Activated T-cell treated with anti-CD3 and anti-CD28 coated beads for 4 hours (primary cell): ENCODE data around the gene DPPA4.
"Not testable (repeated sequence)": the region's sequence is repeated elsewhere in the genome, so short reads cannot be mapped to it uniquely, and the experiment has no call there.

ENCODE experiments used
- DNase-seq: peaks from one replicate; pipeline ENCODE4 v3.0.0-alpha.2; 2020

Gene DPPA4

GRCh38 chr3:109337393-109337792 is at the start of gene DPPA4:
Gene DPPA4 (minus strand): TSS chr3:109337546. CDS start chr3:109337517, 29 bp downstream.
- no peak for DNase-seq

DNA sequence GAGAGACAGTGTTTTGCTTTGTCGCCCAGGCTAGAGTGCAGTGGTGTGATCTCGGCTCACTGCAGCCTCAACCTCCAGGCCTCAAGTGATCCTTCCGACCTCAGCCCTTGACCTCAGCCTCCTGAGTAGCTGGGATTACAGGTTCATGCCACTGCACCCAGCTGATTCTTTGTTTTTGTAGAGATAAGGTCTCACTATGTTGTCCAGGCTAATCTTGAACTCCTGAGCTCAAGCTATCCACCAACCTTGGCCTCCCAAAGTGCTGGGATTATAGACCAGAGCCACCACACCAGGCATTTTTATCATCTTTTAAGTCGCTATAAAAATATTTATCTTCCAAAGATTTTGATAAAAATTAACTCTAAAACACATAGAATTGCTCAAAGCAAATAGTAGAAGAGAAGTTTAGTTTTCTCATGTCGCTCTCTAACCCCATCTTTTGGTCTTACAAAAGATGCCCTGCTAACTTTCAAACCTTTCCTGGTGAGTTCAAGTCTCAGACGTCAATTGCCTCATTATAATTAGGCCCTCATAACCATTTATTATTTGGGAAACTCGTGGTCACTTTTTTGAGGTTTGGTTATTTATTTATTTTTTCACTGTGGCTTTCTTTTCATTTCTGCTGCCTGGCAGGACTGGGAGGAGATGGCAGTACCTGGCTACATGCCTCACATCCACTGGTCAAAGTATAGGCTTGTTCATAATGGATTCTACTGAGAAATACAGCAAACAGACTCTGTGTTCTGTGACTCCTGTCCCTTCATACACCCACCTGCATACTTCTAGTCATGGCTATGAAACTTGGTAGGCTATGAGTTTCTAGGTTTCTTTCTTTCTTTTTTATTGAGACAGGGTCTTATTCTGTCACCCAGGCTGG is 48.3 kb upstream of the DPPA4 start:
- DNase-seq: no peak

GRCh38 chr3:109384164-109384563 is 46.8 kb upstream of the DPPA4 start:
- no peak for DNase-seq

- no peak for DNase-seq
These were observed 45.2 kb upstream of the DPPA4 start for GRCh38 chr3:109382588-109382987.

DNA sequence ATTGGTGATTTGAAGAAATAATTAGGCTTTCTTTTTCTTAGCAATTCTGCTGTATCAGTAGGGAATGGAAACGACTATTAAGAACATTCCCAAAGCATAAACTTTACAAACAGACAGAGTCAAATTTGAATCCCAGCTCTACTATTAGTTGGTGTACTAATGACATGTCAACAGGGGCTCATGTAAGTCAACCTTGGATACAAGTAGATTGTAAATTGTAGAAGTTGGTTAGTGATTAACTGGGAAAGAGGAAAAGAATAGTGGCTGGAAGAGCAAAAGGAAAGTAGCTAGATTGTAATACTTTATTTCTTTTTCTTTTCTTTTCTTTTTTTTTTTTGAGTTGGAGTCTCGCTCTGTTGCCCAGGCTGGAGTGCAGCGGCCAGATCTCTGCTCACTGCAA is 38.6 kb upstream of the DPPA4 start:
- no peak for DNase-seq

GRCh38 chr3:109374434-109374833 is 37.1 kb upstream of the DPPA4 start:
- not testable (repeated sequence) for DNase-seq

DNA sequence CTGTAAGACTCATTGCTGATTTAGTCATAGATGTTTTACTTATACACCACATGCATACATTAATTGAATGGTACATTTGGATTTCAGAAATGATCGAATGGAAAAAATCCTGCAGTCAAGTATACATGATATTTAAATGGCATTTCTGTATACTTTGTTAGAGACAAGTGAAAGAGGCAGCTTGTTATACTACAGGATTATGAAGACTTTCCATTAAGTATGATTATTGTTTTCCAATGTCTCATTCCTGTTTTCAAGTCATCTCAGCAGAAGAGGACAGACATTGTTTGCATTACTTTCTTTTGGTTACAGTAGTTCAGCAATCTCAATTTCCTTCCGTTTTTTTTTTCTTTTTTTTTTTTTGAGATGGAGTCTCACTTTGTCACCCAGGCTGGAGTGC is 36.6 kb upstream of the DPPA4 start:
- DNase-seq: no peak

DNA sequence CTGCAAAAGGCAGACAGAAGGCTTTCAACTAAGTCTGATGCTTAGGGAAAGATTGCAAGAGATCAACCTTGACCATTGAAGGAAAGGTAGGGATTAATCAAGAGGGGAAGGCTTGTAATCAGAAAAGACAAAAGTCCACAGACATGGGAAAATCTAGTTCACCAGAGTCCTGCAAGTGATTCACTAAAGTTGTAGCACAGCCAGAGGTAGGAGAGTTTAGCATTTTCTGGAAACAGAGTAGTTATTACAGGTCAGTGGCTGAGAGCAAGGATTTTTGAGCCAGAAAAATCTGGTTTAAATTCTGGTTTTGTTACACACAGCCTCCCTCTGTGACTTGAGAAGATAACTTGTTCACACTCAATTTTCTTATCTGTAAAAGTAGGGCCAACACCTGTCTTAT is 35.3 kb upstream of the DPPA4 start:
- no peak for DNase-seq

DNA sequence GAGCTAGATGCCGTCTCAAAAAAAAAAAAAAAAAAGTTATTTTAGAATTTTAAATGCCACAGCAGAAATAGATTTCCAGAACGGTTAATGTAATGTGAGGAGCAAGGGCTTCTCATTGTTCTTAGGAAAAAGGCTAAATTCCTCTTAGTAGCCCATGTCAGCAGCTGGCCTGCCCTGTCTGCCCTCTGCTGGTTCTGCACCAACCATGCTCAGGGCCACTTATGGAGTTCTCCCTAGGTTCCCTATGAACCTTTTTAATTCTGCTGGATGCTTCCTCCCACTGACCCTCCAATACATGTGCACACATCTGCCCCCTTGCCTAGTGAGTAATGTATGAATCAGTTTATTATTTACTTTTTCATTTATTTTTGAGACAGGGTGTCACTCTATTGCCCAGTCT is 32.2 kb upstream of the DPPA4 start:
- no peak for DNase-seq

- DNase-seq: no peak
These were observed 26.7 kb upstream of the DPPA4 start for GRCh38 chr3:109364088-109364487.

GRCh38 chr3:109363634-109364033 is 26.3 kb upstream of the DPPA4 start:
- DNase-seq: no peak

GRCh38 chr3:109362823-109363222 is 25.5 kb upstream of the DPPA4 start:
- DNase-seq: no peak

GRCh38 chr3:109358809-109359208 is 21.5 kb upstream of the DPPA4 start:
- DNase-seq: not testable (repeated sequence)

DNA sequence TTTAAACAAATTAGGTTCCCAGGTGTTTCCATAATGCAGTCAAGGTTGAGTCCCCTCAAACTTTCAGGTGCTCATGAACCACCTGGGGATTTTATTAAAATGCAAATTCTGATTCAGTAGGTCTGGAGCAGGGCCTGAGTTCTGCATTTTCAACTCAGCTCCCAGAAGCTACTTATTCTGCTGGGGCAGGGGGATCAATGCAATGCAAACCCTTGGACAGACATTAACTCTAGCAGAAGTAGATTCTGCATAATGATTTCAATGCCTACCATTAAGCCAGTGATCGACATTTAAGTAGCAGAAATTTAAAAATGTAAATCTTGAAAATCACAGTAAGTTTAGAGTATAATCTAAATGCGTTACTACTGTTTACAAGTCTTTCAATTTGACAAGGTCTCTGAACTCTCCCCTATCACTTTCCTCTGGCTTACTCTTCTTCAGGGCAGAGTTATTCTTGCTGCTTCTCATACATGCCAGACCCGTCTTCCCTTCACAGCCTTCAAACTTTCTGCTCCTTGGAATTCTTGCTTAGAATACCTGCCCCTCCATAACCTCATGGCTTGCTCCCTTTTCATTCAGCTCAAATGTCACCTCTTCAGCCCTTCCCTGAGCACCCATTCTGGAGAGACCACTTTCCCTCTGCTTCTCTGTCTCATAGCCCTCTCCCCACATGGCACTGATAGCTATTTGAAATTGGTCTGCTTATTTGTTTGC is 19.3 kb upstream of the DPPA4 start:
- no peak for DNase-seq

- no peak for DNase-seq
These were observed 18.5 kb upstream of the DPPA4 start for GRCh38 chr3:109355625-109356441.

DNA sequence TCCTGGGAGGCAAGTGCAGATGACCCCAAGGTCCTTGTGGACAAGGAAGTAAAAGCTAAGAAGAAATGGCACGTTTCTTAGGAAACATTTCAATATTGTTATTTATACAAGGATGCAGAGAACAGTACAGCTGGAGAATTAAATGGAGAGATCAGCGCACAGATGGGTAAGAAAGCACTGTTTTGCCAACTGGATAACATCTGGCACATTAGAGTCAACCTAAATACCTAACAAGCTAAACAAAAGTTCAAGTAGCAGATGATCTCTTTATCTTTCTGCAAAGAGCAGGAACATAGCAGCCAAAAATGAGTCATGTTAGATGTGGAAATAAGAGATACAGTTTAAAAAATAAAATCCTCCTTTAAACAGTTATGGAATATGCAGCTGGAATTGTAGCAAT is 15.7 kb upstream of the DPPA4 start:
- no peak for DNase-seq

DNA sequence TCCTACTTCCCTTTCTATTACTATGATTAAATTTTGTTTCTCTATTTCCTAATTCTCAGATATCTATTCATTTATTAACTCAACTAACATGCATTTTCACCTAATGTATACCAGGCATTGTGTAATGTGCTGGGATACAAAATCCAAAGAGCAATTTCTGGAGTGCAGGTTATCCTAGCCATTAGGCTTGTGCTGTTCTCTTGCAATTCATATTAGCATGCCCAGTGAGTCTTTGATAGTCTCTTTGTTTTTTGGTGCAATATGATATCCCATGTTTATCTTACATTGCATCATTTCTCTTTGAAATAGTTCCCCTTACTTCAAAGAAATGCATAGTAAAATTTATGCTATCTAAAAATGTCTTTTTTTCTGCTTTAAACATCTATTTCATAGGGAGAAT is 13.9 kb upstream of the DPPA4 start:
- no peak for DNase-seq

DNA sequence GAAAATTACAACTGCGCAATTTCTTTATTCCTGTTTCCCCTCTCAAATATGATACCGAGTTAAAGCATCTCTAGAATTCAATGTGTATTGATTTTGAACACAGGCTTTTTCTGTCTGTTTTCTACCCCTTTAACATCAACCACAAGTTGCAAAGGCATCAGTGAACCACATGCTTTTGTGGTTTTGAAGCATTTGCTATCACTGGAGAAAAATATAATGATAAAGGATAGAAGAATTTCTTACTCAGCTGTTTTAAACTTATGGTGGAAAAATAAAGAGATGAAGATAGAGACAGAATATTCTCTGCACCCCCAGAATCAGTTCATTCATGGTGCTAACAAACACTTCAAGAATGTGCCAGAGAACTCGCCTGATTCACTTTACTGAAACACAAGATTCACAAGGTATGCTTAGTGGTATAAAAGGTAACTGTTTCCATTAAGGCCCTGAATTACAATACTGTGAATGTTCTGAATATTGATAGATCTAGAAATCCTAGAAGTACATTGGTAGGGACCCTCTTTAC is 9.5 kb upstream of the DPPA4 start:
- no peak for DNase-seq

- no peak for DNase-seq
These were observed 8.8 kb upstream of the DPPA4 start for GRCh38 chr3:109346099-109346498.

DNA sequence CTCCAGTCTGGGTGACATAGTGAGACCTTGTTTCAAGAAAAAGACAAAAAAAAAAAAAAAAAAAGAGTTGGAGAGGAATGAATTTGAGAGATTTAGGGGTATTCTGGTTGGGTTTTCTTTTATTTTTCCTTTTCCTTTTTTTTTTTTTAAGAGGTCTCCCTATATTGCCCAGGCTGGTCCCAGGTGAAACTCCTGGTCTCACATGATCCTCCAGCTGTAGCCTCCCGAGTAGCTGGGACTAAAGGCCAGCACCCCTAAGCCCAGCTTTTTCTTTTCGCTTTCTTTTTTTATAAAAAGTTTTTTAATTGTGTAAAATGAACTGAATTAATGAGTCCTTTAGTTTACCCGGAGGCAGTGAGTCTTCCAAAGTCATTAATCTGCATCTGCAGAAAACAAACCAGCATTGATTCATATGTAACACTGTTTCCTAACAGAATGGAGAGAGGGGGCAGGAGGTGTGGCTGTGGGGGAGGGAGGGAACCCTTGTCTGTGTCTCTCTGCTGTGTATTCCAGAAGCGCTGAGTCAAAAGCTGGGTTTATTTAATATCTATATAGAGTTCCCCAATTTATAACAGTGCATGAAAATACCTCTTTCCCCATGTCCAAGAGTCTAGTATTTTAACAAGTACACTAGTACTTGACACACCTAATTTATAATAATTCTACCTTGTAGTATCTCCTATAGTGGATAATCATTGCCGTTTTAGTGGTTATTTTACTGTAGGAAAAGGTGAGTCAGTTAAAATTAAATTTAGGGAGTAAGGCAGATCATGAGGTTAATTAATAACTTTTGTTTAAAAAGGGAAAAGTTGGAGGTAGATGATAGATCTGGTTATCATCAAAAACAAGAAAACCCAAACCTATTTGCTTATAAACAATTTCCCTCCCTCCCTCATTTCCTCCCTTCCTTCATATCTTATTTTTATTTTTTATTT is 2.6 kb upstream of the DPPA4 start:
- no peak for DNase-seq

DNA sequence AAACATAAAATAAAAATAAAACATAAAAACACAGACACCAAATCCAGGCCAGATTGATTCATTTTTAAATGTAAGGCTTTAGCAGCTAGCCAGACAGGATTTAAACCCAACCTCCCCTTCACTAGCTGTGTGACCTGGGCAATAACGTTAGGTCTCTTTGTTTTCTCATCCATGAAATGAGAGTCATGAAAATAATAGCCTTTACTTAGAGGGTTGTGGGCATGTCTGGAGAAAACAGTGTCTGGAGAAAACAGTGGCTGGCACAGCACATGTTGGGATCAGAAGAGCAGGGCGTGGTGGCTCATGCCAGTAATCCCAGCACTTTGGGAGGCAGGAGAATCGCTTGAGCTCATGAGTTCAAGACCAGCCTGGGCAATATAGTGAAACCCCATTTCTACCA is 1.9 kb upstream of the DPPA4 start:
- DNase-seq: no peak

GRCh38 chr3:109338322-109338721 is 976 bp upstream of the DPPA4 start:
- DNase-seq: no peak
